ENCODE results near the gene TMUB2.
A peak's percentile ranks its signal among the peaks of the same experiment; 100 is the strongest.
"Not testable (repeated sequence)": the region's sequence is repeated elsewhere in the genome, so short reads cannot be mapped to it uniquely, and the experiment has no call there.

The TMUB2 gene

DNA sequence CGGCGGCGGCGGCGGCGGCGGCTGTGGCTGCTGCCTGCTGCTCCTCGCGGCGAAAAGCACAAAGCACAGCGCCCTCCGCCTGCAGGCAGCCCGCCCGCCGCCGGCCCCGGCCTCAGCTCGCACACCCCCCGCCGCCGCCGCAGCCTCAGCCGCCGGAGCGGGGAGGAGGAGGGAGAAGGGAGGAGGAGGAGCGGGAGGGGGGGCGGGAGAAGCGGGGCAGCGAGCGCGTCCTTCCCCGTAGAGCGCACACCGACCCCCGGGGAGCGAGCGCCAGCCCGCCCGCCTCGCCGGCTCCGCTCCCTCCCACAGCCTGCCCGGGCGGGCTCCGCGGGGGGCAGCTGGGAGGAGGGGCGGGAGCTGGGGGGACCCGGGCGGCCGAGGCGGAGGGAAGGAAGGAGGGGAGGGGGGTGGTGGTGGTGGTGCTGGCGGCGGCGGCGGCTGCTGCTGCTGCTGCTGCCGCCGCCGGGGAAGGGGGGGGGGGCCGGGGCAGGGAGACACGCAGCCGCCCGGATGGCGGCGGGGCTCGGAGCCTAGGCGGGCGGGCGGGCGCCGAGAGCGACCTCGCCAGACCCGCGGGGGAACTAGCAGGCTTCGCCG, 32.9 kb downstream of the TMUB2 start, which contains the start of gene UBTF:
Gene UBTF (minus strand): TSS at position 60 of the 597 bp plus-strand sequence. CDS start 1,446 bp downstream, outside the sequence.
- peak; percentile 72 to 93 (median 91) for DNase-seq

DNA sequence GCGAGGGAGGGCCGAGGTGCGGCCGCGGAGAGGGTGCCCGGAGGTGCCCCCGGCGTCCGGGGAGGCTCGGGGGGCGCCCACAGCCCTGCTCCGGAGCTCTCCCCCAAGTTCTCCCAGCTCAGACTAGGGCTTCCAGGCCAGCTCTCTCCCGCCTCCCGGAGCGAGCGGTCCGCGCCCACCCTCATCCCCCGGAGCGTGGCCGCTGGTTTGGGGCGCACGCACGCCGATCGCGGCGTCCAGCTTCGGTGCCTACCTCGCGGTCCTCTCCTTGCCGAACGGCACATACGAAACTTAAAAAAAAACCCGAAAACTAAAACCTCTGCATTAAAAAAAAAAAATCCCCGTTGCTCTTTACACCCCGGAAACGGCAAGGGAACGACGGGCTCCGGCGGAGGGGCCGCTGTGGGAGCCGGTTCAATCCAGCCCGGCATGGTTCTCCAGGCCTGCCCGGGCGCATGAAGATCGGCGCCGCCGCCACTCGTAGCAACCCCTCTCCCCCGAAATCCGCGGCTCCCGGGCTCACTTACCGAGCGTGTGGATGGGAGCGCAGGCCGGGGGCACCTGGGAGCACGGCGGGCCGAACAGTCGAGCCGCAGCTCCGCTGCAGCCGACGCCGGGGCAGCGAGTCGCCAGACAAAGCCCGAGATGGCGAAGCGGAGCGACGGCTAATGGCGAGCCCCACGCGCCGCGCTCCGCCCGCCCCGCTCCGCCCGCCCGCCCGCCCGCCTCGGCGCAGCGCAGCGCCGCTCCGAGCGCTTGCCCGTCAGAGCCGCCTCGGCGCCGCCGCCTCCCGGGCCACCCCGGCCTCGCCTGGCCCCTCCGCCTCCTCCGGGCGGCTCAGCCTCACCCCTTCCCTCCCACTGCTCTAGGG, 33.7 kb downstream of the TMUB2 start:
- peak; percentile 55 to 79 (median 78) for DNase-seq

DNA sequence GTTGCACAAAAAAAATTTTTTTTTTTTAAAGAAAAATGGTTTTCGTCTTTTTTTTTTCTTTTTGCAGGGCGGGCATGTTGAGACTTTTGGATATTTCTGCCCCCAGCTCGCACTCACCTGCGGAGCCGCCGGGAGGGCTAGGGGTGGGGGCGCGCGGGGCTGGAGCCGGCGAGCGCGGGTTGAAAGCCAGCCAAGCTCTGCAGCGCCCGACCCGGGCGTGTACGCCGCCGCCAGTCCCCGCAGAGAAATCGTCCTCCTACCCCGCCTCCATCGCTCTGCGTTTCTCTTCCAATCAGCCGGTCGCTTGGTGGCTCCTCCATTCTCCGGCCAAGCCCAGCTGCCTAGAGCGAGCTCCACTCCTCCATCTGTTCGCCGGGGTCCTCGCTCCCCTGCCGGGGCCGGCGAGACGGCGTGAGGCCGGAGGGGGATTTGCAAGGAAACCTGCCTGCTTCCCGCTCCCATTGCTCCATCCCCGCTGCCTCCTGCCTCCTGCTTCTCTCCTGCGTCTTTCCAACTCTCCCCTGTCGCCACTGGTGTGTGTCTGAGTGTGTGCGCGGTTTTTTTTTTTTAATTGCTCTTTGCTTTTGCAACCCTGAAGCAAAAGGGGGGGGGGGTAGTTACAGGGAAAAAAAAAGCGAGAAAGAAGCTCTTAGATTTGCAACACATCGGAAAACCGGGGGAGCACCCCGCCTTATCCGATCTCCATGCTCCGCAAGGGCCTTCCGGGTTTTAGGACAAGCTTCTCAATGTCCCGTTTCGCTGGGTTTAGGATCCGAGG, 34.5 kb downstream of the TMUB2 start:
- DNase-seq: peak; percentile 82 to 93 (median 83)

DNA sequence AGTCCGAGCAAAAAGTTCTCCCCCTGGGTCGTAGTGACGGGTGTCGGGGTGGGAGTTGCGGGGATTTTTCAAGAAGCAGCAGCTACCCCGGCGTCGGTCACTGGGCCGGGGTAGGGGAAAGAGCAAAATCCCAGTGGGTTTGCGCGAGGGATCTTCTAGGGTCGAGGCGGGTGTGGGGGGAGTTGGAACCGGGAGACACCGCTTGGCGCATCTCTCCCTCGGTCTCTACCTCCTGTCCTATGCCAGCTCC, 35.0 kb downstream of the TMUB2 start:
- DNase-seq: no peak

DNA sequence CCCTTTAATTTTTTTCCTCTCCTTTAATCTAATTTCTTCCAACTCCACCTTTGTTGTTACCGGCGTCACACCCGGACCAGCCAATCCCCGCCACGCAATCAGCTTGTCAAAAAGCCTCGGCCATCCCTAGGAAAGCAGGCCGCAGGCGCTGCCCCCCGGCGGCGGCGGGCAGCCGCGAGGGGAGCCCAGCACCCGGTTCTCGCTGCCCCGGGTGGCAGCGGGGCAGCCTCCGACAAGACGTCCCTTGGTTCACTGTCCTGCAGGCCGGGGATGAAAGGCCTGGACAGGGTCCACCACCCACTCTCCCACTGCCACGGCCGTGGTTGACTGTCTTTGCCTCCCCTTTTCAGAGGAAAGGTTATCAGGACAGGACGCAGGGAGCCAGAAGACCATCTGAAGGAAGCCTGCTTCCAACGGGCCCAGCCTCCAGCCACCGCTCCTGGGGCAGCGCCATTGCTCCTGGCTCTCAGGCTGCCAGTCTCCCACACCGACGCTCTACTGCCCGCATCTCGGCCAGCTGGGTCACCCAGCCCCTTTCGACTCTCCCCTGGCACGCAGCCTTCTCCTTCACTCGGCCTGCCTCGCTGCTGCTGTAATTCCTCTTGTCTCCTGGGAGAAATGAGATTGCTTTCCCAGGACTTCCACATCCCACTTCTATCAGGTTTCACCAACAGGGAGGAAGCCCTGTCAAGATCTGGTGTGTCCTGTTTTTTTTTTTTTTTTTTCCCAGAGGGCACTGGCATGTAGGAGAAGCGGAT, 35.5 kb downstream of the TMUB2 start:
- DNase-seq: peak; percentile 67 to 86 (median 81)

DNA sequence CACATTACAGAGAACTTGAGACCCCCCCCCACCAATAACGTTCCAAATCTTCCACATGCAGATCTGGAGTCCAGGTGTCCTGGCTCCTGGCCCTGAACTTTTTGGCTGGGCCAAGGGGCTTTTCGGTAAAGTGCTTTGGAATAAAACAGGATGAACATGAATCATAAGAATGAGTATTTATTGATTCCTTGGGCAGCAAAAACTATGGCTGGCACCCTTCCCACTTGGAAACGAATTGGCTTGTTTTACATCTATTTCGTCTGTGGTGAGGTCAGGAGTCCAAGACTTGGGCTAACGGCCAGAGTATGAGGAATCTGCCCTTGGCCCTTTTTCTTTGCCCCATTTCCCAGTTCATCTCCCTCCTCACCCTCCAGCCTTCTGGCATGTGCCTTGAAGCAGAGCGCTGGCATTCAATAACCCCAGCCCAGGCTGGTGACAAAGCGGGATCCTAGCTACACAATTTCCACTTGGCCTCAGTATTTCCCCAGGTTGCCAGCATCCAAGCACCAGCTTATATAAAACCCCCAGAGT, 36.8 kb downstream of the TMUB2 start:
- no peak for DNase-seq

DNA sequence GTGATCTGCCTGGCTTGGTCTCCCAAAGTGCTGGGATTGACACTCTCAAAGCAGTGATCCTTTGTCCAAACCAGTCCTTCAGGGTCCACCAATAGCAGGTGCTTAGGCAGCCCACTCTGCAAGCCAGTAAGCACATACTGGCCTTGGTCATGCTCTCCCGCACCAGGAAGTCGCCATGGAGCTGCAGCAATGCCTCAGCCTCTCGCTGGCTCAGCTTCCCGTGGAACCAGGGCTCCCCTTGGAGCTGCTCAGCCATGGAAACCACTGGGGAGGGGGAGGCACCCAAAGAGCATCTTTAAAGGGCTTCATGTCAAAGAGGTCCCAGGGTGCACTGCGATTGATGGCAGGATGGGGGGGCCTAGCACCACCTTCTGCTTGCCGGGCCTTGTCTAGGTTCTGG, 42.3 kb downstream of the TMUB2 start:
- DNase-seq: no peak

DNA sequence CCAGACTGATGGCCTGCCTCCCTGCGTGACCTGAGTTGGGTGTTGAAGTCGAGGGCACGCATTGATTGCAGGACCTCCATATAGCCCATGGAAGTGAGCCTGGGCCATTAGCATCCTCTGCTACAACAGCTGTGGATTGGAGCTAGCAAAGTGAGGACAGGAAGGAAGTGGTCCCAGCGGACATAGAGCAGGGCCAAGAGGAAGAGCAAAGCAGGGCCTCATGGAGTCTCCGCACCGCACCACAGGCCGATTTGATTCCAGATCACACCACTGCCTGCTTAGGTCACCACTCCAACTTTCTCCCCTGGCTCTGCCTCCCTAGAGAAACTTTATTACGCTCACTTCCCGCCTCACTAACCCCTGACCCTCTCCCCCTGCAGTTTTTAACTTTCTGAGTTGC, 43.4 kb downstream of the TMUB2 start:
- DNase-seq: no peak

DNA sequence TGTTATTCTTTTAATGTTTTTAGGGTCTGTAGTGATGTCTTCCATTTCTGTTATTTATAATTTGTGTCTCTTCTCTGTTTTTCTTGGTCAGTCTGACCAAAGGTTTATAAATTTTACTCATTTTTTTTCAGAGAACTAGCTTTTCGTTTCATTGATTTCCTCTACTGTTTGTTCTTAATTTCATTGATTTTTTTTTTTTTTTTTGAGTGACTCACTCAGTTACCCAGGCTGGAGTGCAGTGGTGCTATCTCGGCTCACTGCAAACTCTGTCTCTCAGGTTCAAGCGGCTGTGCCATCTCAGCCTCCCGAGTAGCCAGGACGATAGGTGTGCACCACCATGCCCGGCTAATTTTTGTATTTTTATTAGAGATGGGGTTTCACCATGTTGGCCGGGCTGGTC, 45.3 kb downstream of the TMUB2 start:
- DNase-seq: no peak

DNA sequence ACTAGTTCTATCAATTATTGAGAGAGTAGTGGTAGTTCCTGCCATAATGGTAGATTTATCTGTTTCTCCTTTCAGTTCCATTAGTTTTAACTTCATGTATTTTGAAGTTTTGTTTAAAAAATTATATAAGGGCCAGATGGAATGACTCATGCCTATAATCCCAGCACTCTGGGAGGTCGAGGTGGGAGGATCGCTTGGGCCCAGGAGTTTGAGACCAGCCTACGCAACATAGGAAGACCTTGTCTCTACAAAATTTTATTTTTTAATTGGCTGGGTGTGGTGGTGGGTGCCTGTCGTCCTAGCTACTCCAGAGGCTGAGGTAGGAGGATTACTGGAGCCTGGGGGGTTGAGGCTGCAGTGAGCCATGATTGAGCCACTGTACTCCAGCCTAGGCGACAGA, 46.8 kb downstream of the TMUB2 start:
- DNase-seq: no peak

DNA sequence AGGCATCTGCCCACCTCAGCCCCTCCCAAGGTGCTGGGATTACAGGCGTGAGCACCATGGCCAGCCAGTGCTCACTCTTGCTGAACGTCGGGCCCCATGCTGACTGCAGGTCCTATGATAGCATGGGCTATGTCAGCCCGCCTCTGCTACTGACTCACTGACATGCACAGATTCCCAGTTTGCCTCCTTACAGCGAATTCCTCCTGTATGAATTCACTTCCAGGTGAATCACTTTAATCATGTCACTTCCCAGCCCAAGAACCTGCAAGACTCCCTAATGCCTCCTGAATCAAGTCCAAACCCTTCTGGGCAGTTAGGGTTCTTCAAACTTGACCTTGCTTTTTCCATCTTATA, 48.8 kb downstream of the TMUB2 start:
- no peak for DNase-seq

DNA sequence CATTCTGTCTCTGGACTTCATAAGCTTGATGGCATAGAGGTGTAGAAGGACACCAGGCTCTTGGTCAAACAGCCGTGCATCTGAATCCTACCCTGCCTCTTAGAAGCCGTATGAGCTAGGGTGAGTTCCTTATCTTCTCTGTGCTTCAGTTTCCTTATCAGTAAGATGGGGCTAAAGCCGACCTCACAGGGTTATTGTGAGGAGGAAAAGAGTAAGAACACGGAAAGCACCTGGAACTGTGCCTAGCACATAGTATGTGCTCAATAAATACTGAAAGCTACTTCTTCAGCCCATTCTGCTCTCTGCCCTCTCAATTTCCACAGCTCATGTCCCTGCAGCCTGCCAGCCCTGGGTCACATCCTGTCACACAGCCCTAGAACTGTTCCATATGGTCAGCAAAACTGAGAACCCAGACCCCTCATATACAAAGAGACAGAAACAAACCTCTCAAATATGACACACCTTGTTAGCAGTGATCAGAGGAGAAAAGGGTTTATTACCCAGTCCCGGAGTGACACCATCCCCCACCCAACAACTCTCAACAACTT, 49.7 kb downstream of the TMUB2 start:
- no peak for DNase-seq

DNA sequence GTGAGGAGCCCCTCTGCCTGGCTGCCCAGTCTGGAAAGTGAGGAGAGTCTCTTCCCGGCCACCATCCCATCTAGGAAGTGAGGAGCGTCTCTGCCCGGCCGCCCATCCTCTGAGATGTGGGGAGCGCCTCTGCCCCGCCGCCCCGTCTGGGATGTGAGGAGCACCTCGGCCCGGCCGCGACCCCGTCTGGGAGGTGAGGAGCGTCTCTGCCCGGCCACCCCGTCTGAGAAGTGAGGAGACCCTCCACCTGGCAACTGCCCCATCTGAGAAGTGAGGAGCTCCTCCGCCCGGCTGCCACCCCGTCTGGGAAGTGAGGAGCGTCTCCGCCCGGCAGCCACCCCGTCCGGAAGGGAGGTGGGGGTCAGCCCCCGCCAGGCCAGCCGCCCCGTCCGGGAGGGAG, 51.1 kb downstream of the TMUB2 start:
- not testable (repeated sequence) for DNase-seq

DNA sequence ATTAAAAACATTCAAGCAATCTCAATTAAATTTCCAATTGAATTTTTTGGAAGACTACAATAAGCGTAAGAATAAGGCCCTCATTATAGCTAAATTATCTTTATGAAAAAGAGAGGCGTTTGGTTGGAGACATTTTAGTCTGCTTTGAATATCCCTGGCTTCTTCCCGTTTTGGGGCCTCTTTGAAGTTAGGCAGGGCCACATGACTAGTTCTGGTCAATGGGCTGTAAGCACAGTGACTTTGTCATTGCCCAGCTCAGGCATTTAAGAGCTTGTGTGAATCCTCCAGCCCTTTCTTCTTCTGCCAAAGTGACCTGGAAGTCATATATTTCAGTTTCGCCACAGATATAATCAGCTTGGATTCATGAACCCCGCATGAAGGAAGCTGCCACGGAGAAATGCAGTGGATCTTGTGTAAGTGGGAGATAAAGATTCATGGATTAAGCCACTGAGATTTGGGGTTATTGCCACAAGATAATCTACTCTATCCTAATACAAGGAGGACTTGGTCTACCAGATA, 54.4 kb downstream of the TMUB2 start:
- DNase-seq: no peak

All from NCI-H1417 (cell line).